HG02981 (cell line): ENCODE results near the gene TUBB4B.

ENCODE experiments used
- ATAC-seq: cut with Tn5 transposase; IDR thresholded peaks from one replicate; pipeline ENCODE4 v1.9.1; 2021; ENCODE audit warnings: mild to moderate bottlenecking, moderate library complexity; ENCODE audit not compliant: unreplicated experiment

The TUBB4B gene

GRCh38 chr9:137240841-137241489 lies at the start of gene TUBB4B:
Gene TUBB4B (plus strand): TSS chr9:137241287. CDS start chr9:137241361, 74 bp downstream.
- ATAC-seq: peak; percentile 67

GRCh38 chr9:137191691-137192447 lies 49.2 kb upstream of the TUBB4B start:
- no peak for ATAC-seq

- ATAC-seq: no peak
Observed at GRCh38 chr9:137192448-137192780, 48.7 kb upstream of the TUBB4B start.

- no peak for ATAC-seq
Observed at GRCh38 chr9:137192859-137193258, 48.2 kb upstream of the TUBB4B start.

GRCh38 chr9:137193771-137194170 lies 47.3 kb upstream of the TUBB4B start:
- ATAC-seq: no peak

- no peak for ATAC-seq
Observed at GRCh38 chr9:137194388-137194787, 46.7 kb upstream of the TUBB4B start.

GRCh38 chr9:137194909-137195308 lies 46.2 kb upstream of the TUBB4B start:
- no peak for ATAC-seq

- no peak for ATAC-seq
Observed at GRCh38 chr9:137195525-137196220, 45.4 kb upstream of the TUBB4B start.

GRCh38 chr9:137198051-137198901 lies 42.8 kb upstream of the TUBB4B start:
- ATAC-seq: no peak

GRCh38 chr9:137198902-137199283 lies 42.2 kb upstream of the TUBB4B start:
- no peak for ATAC-seq

- no peak for ATAC-seq
Observed at GRCh38 chr9:137199411-137200121, 41.5 kb upstream of the TUBB4B start.

- ATAC-seq: peak; percentile 82
Observed at GRCh38 chr9:137200311-137201204, 40.5 kb upstream of the TUBB4B start, which contains the start of gene TPRN. Gene TPRN (minus strand): TSS chr9:137200741. CDS start chr9:137200711, 30 bp downstream.

GRCh38 chr9:137201205-137201868 lies 39.8 kb upstream of the TUBB4B start:
- ATAC-seq: no peak

- no peak for ATAC-seq
Observed at GRCh38 chr9:137202966-137203365, 38.1 kb upstream of the TUBB4B start.

GRCh38 chr9:137204731-137205125 lies 36.4 kb upstream of the TUBB4B start:
- ATAC-seq: no peak

GRCh38 chr9:137205126-137206069 lies 35.7 kb upstream of the TUBB4B start, which contains the start of the genes NDOR1 and TMEM203:
Gene NDOR1 (plus strand): TSS chr9:137205700. CDS start chr9:137205778, 78 bp downstream.
Gene TMEM203 (minus strand): TSS chr9:137205648. CDS start chr9:137205414, 234 bp downstream.
- ATAC-seq: peak; percentile 38

GRCh38 chr9:137206602-137207001 lies 34.5 kb upstream of the TUBB4B start:
- no peak for ATAC-seq
